ENCODE data around the gene ERVK3-1.
"Not testable (repeated sequence)": the region's sequence is repeated elsewhere in the genome, so short reads cannot be mapped to it uniquely, and the experiment has no call there.

ERVK3-1 gene

DNA sequence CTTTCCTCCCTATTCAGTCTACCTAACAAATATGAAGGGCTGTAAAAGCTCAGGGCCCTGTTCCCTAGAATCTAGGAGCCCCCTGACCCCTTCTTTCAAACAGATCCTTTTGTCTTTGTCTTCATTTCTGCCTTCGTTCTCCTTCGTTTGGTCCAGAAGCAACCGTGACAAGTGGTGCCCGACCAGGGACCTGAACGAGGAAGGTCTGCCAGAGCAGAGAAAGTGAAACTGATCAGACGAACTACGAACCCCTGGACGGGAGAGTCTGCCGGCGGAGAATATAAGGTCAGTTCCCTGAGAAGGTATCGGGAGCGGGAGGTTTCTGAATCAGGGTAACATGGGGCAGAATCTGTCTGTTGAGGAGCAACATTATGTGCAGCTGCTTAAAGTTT is 751 bp downstream of the ERVK3-1 start:
- no peak for DNase-seq

- DNase-seq, result no peak
These were observed 2.6 kb downstream of the ERVK3-1 start for GRCh38 chr19:58307736-58308135.

DNA sequence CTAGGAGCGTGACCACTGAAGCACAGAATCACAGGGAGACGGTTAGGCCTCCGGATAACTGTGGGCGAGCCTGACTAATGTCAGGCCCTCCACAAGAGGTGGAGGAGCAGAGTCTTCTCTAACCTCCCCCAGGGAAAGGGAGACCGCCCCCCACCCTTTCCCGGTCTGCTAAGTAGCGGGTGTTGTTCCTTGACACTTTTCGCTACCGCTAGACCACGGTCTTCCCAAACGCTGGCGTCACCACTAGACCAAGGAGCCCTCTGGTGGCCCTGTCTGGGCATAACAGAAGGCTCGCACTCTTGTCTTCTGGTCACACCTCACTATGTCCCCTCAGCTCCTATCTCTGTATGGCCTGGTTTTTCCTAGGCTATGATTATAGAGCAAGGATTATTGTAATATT is 5.5 kb downstream of the ERVK3-1 start:
- not testable (repeated sequence) for DNase-seq

GRCh38 chr19:58311345-58311865 is 6.2 kb downstream of the ERVK3-1 start:
- no peak for DNase-seq

GRCh38 chr19:58315580-58315979 is 10.4 kb downstream of the ERVK3-1 start:
- no peak for DNase-seq

DNA sequence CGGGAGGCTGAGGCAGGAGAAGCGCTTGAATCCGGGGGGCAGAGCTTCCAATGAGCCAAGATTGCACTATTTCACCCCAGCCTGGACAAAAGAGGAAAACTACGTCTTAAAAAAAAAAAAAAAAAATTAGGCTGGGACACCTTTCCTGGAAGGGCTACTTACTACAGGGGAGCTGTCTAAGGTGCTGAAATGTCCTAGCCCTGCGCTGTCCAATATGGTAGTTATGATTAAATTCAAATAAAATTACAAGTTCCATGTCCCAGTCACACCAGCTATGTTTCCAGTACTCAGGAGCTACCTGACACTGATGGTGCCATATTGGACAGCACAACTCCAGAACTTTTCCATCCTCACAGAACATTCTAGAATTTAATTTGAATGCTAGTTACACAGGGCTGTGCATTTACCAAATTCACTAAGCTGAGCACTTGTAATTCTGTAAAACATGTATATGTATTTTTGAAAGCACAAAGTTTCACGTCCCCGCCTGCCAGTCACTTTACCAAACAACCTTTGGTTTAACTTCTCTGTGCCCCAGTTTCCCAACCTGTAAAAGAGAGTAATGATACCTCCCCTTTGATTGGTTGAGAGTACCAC is 12.4 kb downstream of the ERVK3-1 start:
- no peak for DNase-seq

- DNase-seq, result no peak
These were observed 13.1 kb downstream of the ERVK3-1 start for GRCh38 chr19:58318297-58318696.

- no peak for DNase-seq
These were observed 14.1 kb downstream of the ERVK3-1 start for GRCh38 chr19:58319241-58319640.

DNA sequence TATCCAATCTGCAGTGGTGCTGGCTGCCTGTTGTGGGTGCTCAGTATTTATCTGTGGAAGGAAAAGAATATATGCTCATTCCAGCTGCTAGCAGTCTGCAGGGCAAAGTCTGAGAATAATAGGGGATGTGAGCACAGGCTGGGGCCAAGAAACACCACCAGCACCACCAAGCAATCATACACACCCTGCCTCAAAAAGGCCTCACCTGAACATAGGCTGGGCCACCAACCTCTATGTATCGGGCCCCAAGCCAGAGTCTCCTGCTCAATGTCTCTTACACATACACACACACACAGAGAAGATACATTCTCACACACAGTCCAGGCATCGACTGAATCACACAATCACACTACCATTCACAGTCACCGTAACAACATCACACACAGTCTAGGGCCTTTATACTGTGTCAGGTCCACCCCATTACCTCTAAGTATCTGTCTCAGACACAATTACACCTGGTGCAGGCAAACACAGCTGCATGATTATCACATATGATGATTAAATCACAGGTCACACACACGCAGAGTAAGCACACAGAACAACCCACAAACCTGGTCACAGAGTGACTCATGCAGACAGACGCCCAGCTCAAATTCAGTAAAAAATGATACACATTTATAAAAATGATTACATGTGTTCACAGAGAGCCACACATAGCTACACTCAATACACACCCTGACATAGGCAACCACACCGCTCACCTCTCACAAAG is 20.3 kb downstream of the ERVK3-1 start:
- no peak for DNase-seq

GRCh38 chr19:58326501-58326913 is 21.3 kb downstream of the ERVK3-1 start:
- DNase-seq, result no peak

GRCh38 chr19:58326914-58327726 is 21.9 kb downstream of the ERVK3-1 start, which contains the start of gene ZSCAN22:
TSS of gene ZSCAN22 (plus strand) at chr19:58326994. CDS start at chr19:58334803, 7,809 bp downstream.
- peak; percentile 90 to 95 for DNase-seq

GRCh38 chr19:58328999-58329398 is 23.8 kb downstream of the ERVK3-1 start:
- DNase-seq, result no peak

DNA sequence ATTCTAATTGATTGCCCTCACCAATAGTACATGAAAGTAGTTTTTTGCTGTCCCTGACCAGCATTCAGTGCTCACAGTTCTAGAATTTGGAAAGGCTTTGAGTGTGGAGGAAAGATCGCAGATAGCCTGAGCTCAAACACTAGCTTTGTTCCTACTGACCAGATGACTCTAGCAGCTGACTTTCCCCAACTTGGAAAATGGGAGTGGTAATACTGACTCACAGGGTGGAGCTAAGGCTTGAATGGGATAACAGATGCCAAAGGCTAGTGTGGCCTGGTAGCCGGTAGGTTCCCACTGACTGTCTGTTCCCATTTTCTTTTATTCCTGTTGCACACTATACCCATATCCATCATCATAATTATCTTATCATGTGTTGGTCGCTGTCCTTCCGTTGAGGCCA is 25.3 kb downstream of the ERVK3-1 start:
- no peak for DNase-seq

DNA sequence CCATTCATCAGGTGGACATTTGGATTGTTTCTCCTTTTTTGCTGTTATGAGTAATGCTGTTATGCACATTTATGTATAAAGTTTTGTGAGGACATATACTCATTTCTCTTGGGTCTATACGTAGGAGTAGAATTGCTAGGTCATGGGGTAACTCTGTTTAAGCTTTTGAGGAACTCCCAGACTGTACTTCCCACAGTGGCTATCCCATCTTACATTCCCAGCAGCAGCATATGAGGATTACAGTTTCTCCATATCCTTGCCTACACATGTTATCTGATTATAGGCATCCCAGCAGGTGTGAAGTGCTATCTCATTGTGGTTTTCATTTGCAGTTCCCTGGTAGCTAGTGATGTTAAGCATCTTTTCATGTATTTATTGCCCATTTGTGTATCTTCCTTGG is 27.5 kb downstream of the ERVK3-1 start:
- DNase-seq, result no peak

GRCh38 chr19:58334691-58335249 is 29.6 kb downstream of the ERVK3-1 start:
- no peak for DNase-seq

- DNase-seq, result no peak
These were observed 30.5 kb downstream of the ERVK3-1 start for GRCh38 chr19:58335630-58336029.

DNA sequence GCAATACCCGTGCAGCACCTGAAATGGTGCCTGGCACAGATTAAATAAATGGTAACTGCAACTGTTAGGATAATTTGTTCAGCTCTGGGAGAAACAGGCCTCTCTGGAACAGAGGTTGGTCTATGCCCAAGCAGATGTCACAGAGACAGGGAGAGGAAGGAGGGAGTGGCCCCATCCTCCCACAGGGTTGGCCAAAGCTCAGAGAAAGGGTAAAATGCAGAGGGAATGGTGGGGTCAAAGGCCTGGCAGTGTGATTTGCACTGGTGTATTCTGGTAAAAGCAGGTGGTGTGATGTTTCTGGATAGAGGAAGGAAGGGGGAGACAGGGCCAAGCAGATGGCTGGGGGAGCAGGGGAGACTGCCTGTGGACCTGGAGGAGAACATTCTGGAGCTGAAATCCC is 31.0 kb downstream of the ERVK3-1 start:
- DNase-seq, result no peak

- no peak for DNase-seq
These were observed 31.6 kb downstream of the ERVK3-1 start for GRCh38 chr19:58336820-58337219.

DNA sequence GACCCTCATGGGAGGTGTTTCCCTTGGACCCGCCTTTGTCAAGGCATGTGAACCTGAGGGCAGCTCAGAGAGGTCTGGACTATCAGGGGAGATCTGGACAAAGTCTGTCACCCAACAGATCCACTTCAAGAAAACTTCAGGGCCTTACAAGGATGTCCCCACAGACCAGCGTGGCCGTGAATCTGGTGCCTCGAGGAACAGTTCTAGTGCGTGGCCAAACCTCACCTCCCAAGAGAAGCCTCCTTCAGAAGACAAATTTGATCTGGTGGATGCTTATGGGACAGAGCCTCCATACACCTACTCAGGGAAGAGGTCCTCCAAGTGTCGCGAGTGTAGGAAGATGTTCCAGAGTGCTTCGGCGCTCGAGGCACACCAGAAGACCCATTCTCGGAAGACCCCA is 33.2 kb downstream of the ERVK3-1 start:
- DNase-seq, result no peak

GRCh38 chr19:58338825-58339558 is 33.8 kb downstream of the ERVK3-1 start:
- no peak for DNase-seq

DNA sequence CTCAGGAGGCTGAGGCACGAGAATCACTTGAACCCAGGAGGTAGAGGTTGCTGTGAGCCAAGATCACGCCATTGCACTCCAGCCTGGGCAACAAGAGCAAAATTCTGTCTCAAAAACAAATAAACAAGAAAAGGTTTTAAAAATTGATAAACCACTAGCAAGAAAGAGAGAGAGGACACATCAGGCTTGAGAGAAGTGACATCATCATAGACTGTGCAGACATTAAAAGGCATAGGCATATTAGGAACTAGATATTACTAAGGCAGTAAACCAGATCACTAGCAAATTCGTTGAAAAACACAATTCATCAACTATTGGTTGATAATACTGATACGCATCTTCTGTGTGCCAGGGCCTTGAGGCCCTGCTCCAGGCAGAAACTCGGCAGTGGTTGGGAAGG is 40.4 kb downstream of the ERVK3-1 start:
- no peak for DNase-seq

Data from NCI-H187 (cell line).